GM12878 (cell line): Measurements from ENCODE around the gene RIMS3. TPM values are rescaled to one million over a fixed set of nuclear protein-coding genes. Genes with fewer than 3 reads are reported as not detected.

Source experiments
- BHLHE40 ChIP-seq, 2 experiments: fragments of 450-650 bp in 1 of 2; IDR thresholded peaks; 2 replicates each; pipeline ENCODE4 v1.6.1; 2011 to 2017; ENCODE audit warnings: low read depth in 2 of 2, borderline replicate concordance in 1 of 2, improper control_type of control experiment in 1 of 2, low read length in 1 of 2, mild to moderate bottlenecking in 1 of 2
- CHD2 ChIP-seq: IDR thresholded peaks from 2 replicates; pipeline ENCODE4 v1.6.1; 2011; ENCODE audit warnings: low read depth, low read length, improper control_type of control experiment, borderline replicate concordance
- IKZF2 ChIP-seq, 2 experiments: fragments of 450-650 bp; IDR thresholded peaks; 2 replicates each; pipeline ENCODE4 v1.6.1; 2017; ENCODE audit warnings: mild to moderate bottlenecking in 2 of 2, moderate library complexity in 2 of 2
- IRF4 ChIP-seq: IDR thresholded peaks from 2 replicates; pipeline ENCODE4 v1.6.1; 2011; ENCODE audit warnings: low read depth, low read length
- MTA3 ChIP-seq: IDR thresholded peaks from 2 replicates; pipeline ENCODE4 v1.6.1; 2012; ENCODE audit warnings: low read length, inconsistent platforms, borderline replicate concordance
- RAD21 ChIP-seq: IDR thresholded peaks from 2 replicates; pipeline ENCODE4 v1.6.1; 2011; ENCODE audit warnings: mild to moderate bottlenecking, low read depth, low read length, moderate library complexity; ENCODE audit not compliant: insufficient read depth
- SMAD1 ChIP-seq: fragments of 450-650 bp; IDR thresholded peaks from 2 replicates; pipeline ENCODE4 v1.6.1; 2018; ENCODE audit warnings: mild to moderate bottlenecking, low read depth; ENCODE audit not compliant: partially characterized antibody
- SMC3 ChIP-seq: IDR thresholded peaks from 2 replicates; pipeline ENCODE4 v1.6.1; 2011; ENCODE audit warnings: low read length, improper control_type of control experiment, borderline replicate concordance
- TCF3 ChIP-seq: IDR thresholded peaks from 2 replicates; pipeline ENCODE4 v1.6.1; 2012; ENCODE audit warnings: low read depth, mild to moderate bottlenecking, low read length, borderline replicate concordance; ENCODE audit not compliant: insufficient read depth
- polyA plus RNA-seq, 11 experiments: library from polyadenylated mRNA; depleted of rRNA in 4 of 11; unstranded in 6 of 11; stranded (reverse) in 5 of 11; fragments of >200 nt; fragmentation: Nextera tagmentation in 4 of 11; fragmentation: Illumina TruSeq in 1 of 11; extraction: Ambion mirVana in 4 of 11; extraction: Trizol in 1 of 11; gene quantifications; 1 replicate in 1 of 11; 2 replicates in 10 of 11; pipeline versions ENCODE4 v1.2.1 to v1.2.3, GENCODE V29; 2011 to 2016; ENCODE audit warnings: inconsistent platforms in 2 of 11, missing spikeins in 2 of 11, low read depth in 1 of 11
- total RNA-seq, 4 experiments: library from RNA; depleted of rRNA in 3 of 4; stranded (reverse); fragments of >200 nt in 3 of 4; fragmentation: Illumina TruSeq in 1 of 4; extraction: Trizol in 1 of 4; gene quantifications; 2 replicates each; pipeline versions ENCODE4 v1.2.1 to v1.2.3, GENCODE V29; 2013 to 2021
- TF ChIP-seq, protein P1 (sequence below): fragments of 450-650 bp; IDR thresholded peaks from 2 replicates; pipeline ENCODE4 v1.6.1; 2018; ENCODE audit warnings: borderline replicate concordance, mild to moderate bottlenecking; ENCODE audit not compliant: partially characterized antibody
- TF ChIP-seq, protein P2 (sequence below), 3 experiments: IDR thresholded peaks in 2 of 3; conservative IDR thresholded peaks in 1 of 3; 2 replicates each; pipeline ENCODE4 v1.5.1; 2011; ENCODE audit warnings: low read depth in 3 of 3, low read length in 3 of 3, mild to moderate bottlenecking in 3 of 3, control low read depth in 2 of 3, moderate library complexity in 2 of 3, inconsistent platforms in 1 of 3, mixed read lengths in 1 of 3; ENCODE audit not compliant: control insufficient read depth in 2 of 3, insufficient read depth in 1 of 3; ENCODE audit errors: extremely low read depth in 1 of 3
- TF ChIP-seq, protein P3 (sequence below): fragments of 450-650 bp; IDR thresholded peaks from 2 replicates; pipeline ENCODE4 v1.6.1; 2017; ENCODE audit warnings: antibody characterized with exemption, mild to moderate bottlenecking, moderate library complexity
- TF ChIP-seq, protein P4 (sequence below): fragments of 450-650 bp; IDR thresholded peaks from 2 replicates; pipeline ENCODE4 v1.6.1; 2017; ENCODE audit warnings: borderline replicate concordance
- TF ChIP-seq, protein P5 (sequence below): IDR thresholded peaks from 2 replicates; pipeline ENCODE4 v1.6.1; 2012; ENCODE audit warnings: improper control_type of control experiment, low read depth, low read length; ENCODE audit not compliant: insufficient replicate concordance

The RIMS3 gene
- total and polyA plus RNA-seq, 10 of the 15 experiments (the other 5 are each of a cell fraction or from before 2014, with no cell fraction given): 0.02 to 4.7 (median 0.39) TPM

- TF ChIP-seq, protein P1, sequence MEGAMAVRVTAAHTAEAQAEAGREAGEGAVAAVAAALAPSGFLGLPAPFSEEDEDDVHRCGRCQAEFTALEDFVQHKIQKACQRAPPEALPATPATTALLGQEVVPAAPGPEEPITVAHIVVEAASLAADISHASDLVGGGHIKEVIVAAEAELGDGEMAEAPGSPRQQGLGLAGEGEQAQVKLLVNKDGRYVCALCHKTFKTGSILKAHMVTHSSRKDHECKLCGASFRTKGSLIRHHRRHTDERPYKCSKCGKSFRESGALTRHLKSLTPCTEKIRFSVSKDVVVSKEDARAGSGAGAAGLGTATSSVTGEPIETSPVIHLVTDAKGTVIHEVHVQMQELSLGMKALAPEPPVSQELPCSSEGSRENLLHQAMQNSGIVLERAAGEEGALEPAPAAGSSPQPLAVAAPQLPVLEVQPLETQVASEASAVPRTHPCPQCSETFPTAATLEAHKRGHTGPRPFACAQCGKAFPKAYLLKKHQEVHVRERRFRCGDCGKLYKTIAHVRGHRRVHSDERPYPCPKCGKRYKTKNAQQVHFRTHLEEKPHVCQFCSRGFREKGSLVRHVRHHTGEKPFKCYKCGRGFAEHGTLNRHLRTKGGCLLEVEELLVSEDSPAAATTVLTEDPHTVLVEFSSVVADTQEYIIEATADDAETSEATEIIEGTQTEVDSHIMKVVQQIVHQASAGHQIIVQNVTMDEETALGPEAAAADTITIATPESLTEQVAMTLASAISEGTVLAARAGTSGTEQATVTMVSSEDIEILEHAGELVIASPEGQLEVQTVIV: no peak
- TF ChIP-seq BHLHE40 (IDR thresholded peaks at IDR 0.05; ENCODE audit: borderline replicate concordance in 1 of 2, low read depth in 2 of 2, low read length in 1 of 2): 0 out of 4 replicates have a peak, but pooled peaks of 1 of the 2 experiments have one; percentile 20
- TF ChIP-seq, protein P2, sequence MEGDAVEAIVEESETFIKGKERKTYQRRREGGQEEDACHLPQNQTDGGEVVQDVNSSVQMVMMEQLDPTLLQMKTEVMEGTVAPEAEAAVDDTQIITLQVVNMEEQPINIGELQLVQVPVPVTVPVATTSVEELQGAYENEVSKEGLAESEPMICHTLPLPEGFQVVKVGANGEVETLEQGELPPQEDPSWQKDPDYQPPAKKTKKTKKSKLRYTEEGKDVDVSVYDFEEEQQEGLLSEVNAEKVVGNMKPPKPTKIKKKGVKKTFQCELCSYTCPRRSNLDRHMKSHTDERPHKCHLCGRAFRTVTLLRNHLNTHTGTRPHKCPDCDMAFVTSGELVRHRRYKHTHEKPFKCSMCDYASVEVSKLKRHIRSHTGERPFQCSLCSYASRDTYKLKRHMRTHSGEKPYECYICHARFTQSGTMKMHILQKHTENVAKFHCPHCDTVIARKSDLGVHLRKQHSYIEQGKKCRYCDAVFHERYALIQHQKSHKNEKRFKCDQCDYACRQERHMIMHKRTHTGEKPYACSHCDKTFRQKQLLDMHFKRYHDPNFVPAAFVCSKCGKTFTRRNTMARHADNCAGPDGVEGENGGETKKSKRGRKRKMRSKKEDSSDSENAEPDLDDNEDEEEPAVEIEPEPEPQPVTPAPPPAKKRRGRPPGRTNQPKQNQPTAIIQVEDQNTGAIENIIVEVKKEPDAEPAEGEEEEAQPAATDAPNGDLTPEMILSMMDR (IDR thresholded peaks at IDR 0.05 in 2 of 3, conservative IDR thresholded peaks at IDR 0.05 in 1 of 3; ENCODE audit: control insufficient read depth in 2 of 3, extremely low read depth in 1 of 3, insufficient read depth in 1 of 3, low read depth in 3 of 3, low read length in 3 of 3): peak; percentile 91 to 97 (median 93)
- TF ChIP-seq SMC3: peak; percentile 93
- TF ChIP-seq, protein P3, sequence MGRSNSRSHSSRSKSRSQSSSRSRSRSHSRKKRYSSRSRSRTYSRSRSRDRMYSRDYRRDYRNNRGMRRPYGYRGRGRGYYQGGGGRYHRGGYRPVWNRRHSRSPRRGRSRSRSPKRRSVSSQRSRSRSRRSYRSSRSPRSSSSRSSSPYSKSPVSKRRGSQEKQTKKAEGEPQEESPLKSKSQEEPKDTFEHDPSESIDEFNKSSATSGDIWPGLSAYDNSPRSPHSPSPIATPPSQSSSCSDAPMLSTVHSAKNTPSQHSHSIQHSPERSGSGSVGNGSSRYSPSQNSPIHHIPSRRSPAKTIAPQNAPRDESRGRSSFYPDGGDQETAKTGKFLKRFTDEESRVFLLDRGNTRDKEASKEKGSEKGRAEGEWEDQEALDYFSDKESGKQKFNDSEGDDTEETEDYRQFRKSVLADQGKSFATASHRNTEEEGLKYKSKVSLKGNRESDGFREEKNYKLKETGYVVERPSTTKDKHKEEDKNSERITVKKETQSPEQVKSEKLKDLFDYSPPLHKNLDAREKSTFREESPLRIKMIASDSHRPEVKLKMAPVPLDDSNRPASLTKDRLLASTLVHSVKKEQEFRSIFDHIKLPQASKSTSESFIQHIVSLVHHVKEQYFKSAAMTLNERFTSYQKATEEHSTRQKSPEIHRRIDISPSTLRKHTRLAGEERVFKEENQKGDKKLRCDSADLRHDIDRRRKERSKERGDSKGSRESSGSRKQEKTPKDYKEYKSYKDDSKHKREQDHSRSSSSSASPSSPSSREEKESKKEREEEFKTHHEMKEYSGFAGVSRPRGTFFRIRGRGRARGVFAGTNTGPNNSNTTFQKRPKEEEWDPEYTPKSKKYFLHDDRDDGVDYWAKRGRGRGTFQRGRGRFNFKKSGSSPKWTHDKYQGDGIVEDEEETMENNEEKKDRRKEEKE: no peak
- peak; percentile 23; the same call in 1 of the 2 replicates for TF ChIP-seq IRF4
- TF ChIP-seq IKZF2 (IDR thresholded peaks at IDR 0.05): no peak
- TF ChIP-seq, protein P4, sequence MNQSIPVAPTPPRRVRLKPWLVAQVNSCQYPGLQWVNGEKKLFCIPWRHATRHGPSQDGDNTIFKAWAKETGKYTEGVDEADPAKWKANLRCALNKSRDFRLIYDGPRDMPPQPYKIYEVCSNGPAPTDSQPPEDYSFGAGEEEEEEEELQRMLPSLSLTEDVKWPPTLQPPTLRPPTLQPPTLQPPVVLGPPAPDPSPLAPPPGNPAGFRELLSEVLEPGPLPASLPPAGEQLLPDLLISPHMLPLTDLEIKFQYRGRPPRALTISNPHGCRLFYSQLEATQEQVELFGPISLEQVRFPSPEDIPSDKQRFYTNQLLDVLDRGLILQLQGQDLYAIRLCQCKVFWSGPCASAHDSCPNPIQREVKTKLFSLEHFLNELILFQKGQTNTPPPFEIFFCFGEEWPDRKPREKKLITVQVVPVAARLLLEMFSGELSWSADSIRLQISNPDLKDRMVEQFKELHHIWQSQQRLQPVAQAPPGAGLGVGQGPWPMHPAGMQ: no peak
- TF ChIP-seq, protein P5, sequence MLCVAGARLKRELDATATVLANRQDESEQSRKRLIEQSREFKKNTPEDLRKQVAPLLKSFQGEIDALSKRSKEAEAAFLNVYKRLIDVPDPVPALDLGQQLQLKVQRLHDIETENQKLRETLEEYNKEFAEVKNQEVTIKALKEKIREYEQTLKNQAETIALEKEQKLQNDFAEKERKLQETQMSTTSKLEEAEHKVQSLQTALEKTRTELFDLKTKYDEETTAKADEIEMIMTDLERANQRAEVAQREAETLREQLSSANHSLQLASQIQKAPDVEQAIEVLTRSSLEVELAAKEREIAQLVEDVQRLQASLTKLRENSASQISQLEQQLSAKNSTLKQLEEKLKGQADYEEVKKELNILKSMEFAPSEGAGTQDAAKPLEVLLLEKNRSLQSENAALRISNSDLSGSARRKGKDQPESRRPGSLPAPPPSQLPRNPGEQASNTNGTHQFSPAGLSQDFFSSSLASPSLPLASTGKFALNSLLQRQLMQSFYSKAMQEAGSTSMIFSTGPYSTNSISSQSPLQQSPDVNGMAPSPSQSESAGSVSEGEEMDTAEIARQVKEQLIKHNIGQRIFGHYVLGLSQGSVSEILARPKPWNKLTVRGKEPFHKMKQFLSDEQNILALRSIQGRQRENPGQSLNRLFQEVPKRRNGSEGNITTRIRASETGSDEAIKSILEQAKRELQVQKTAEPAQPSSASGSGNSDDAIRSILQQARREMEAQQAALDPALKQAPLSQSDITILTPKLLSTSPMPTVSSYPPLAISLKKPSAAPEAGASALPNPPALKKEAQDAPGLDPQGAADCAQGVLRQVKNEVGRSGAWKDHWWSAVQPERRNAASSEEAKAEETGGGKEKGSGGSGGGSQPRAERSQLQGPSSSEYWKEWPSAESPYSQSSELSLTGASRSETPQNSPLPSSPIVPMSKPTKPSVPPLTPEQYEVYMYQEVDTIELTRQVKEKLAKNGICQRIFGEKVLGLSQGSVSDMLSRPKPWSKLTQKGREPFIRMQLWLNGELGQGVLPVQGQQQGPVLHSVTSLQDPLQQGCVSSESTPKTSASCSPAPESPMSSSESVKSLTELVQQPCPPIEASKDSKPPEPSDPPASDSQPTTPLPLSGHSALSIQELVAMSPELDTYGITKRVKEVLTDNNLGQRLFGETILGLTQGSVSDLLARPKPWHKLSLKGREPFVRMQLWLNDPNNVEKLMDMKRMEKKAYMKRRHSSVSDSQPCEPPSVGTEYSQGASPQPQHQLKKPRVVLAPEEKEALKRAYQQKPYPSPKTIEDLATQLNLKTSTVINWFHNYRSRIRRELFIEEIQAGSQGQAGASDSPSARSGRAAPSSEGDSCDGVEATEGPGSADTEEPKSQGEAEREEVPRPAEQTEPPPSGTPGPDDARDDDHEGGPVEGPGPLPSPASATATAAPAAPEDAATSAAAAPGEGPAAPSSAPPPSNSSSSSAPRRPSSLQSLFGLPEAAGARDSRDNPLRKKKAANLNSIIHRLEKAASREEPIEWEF: no peak
- TF ChIP-seq MTA3: no peak
- peak; percentile 96 for TF ChIP-seq RAD21
- no peak for TF ChIP-seq TCF3
- no peak for TF ChIP-seq SMAD1
- TF ChIP-seq CHD2: no peak
Observed at GRCh38 chr1:40612345-40612831, 53.1 kb downstream of the RIMS3 start (continued).
